ENCODE measurements around the gene APBA2. TPM values are rescaled to one million over a fixed set of nuclear protein-coding genes. Genes with fewer than 3 reads are reported as not detected.

The APBA2 gene
- total RNA-seq, 1 donor from 2014 or later = 4.2 TPM

DNA sequence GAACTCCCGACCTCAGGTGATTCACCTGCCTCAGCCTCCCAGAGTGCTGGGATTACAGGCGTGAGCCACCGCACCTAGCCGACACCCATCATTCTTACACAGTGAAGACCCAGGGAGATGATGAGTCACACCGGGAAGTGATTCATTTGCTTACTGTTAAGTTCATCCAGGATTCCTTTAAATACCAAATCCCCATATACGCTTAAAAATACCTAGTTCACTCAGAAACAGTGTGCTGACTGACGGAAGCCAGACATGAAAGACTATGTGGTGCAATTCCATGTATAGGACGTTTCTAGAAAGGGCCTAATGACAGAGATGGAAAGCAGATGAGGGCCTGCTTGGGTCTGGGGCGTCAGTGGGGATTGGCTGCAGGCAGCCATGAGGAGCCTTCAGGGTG lies 75.2 kb downstream of the APBA2 start:
- Histone ChIP-seq H3K27ac (ENCODE audit: low read depth, low read length) (no peak overlapping the region), H3K27me3 (ENCODE audit: control insufficient read depth in 3 of 3, insufficient read depth in 3 of 3, low read length in 3 of 3) (peaks cover 0 to 9% (median 2%) of the 10 kb centered on the region in 3 donors), H3K9me3 (ENCODE audit: control insufficient read depth in 3 of 3, low read length in 3 of 3) (peaks cover 0 to 2% (median 0%) of the 10 kb centered on the region in 3 donors), H3K9ac (ENCODE audit: low read depth in 1 of 3, low read length in 3 of 3) (no peak overlapping the region), H3K4me3 (ENCODE audit: low read length in 3 of 3) (no peak overlapping the region), H3K36me3 (ENCODE audit: control insufficient read depth in 3 of 3, insufficient read depth in 3 of 3, low read length in 3 of 3) (no peaks in the 10 kb centered on the region), H3K4me1 (ENCODE audit: control insufficient read depth in 3 of 3, insufficient read depth in 3 of 3, low read length in 3 of 3) (no peaks in the 10 kb centered on the region)

DNA sequence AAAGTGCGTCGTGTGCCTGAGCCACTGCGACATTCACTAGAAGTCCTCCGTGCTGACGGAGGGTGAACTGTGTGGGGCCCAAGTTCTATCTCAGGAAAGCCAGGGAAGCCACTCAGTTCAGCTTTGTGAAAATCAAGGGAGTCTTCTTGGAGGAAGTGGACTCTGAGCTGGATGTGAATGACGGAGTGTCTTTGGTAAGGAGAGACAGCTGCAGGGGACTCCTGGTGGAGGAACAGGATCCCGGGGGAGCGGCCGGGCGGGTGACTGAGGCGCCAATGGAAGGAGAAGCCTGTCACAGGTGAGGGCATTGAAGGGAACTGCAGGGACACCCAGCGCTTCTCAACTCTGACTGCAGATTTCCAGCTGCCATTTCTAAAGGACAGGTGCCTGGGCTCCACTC lies 75.6 kb downstream of the APBA2 start:
- Histone ChIP-seq H3K4me3 (ENCODE audit: low read length in 3 of 3) (no peak overlapping the region), H3K27ac (ENCODE audit: low read depth, low read length) (no peak overlapping the region), H3K9ac (ENCODE audit: low read depth in 1 of 3, low read length in 3 of 3) (no peak overlapping the region), H3K4me1 (ENCODE audit: control insufficient read depth in 3 of 3, insufficient read depth in 3 of 3, low read length in 3 of 3) (no peaks in the 10 kb centered on the region), H3K9me3 (ENCODE audit: control insufficient read depth in 3 of 3, low read length in 3 of 3) (peaks cover 0 to 2% (median 0%) of the 10 kb centered on the region in 3 donors), H3K27me3 (ENCODE audit: control insufficient read depth in 3 of 3, insufficient read depth in 3 of 3, low read length in 3 of 3) (peaks cover 0 to 5% (median 0%) of the 10 kb centered on the region in 3 donors), H3K36me3 (ENCODE audit: control insufficient read depth in 3 of 3, insufficient read depth in 3 of 3, low read length in 3 of 3) (no peaks in the 10 kb centered on the region)

DNA sequence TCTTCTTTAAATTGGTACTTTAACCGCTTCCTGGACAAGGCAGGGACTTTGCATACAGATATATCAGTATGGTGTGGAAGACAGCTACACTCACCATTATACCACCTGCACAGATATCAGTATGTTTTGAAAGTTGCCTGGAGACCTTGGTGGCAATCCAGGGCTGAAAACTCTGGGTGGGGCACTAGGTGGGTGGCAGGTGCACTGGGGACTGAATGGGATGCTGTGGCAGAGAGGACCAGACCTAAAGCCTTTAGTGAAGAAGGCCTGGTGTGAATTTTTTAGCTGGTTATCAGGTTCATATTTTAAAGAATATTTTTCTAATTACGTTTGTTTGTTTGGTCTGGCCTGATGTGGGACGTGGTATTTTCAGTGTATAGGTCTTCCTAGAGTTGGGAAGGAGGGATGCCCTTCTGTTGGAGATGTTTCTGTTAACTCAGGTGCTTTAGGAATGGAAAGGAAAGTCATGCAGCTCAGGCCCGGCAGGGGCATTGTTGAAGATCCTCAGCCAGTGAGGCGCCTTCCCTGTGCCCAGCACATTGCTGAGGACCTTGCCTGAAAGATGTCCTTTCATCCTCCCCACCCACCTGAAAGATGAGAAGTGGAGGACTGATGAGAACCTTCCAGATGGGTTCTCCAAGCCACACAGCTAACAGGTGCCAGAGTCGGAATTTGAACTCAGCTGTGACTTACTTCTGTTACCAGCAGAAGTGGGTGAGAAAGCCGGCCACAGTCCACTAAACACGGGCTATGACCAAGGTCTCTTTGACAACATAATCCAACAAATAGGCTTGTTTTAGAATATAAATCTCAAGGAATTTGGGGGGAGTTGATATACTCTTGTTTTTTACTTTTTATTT lies 77.3 kb downstream of the APBA2 start:
- no peaks in the 10 kb centered on the region for H3K4me1 ChIP-seq (ENCODE audit: control insufficient read depth in 3 of 3, insufficient read depth in 3 of 3, low read length in 3 of 3)
- no peaks in the 10 kb centered on the region for H3K9me3 ChIP-seq (ENCODE audit: control insufficient read depth in 3 of 3, low read length in 3 of 3)
- H3K27ac ChIP-seq (ENCODE audit: low read depth, low read length) = no peak overlapping the region
- H3K27me3 ChIP-seq (ENCODE audit: control insufficient read depth in 3 of 3, insufficient read depth in 3 of 3, low read length in 3 of 3) = no peaks in the 10 kb centered on the region
- H3K36me3 ChIP-seq (ENCODE audit: control insufficient read depth in 3 of 3, insufficient read depth in 3 of 3, low read length in 3 of 3) = no peaks in the 10 kb centered on the region
- H3K9ac ChIP-seq (ENCODE audit: low read depth in 1 of 3, low read length in 3 of 3) = no peak overlapping the region
- H3K4me3 ChIP-seq (ENCODE audit: low read length in 3 of 3) = no peak overlapping the region

GRCh38 chr15:28963711-28964081 lies 77.9 kb downstream of the APBA2 start:
- no peak overlapping the region for H3K4me3 ChIP-seq (ENCODE audit: low read length in 3 of 3)

GRCh38 chr15:28964098-28964497 lies 78.3 kb downstream of the APBA2 start:
- no peaks in the 10 kb centered on the region for H3K4me1 ChIP-seq (ENCODE audit: control insufficient read depth in 3 of 3, insufficient read depth in 3 of 3, low read length in 3 of 3)
- H3K4me3 ChIP-seq (ENCODE audit: low read length in 3 of 3) = no peak overlapping the region
- H3K27ac ChIP-seq (ENCODE audit: low read depth, low read length) = no peak overlapping the region

More at GRCh38 chr15:28963711-28964081, 77.9 kb downstream of the APBA2 start:
- no peaks in the 10 kb centered on the region for H3K36me3 ChIP-seq (ENCODE audit: control insufficient read depth in 3 of 3, insufficient read depth in 3 of 3, low read length in 3 of 3)
- no peaks in the 10 kb centered on the region for H3K9me3 ChIP-seq (ENCODE audit: control insufficient read depth in 3 of 3, low read length in 3 of 3)
- no peak overlapping the region for H3K9ac ChIP-seq (ENCODE audit: low read depth in 1 of 3, low read length in 3 of 3)
- no peaks in the 10 kb centered on the region for H3K4me1 ChIP-seq (ENCODE audit: control insufficient read depth in 3 of 3, insufficient read depth in 3 of 3, low read length in 3 of 3)
- H3K27me3 ChIP-seq (ENCODE audit: control insufficient read depth in 3 of 3, insufficient read depth in 3 of 3, low read length in 3 of 3) = peaks cover 0 to 5% (median 2%) of the 10 kb centered on the region in 3 donors
- no peak overlapping the region for H3K27ac ChIP-seq (ENCODE audit: low read depth, low read length)

GRCh38 chr15:28967066-28967465 lies 81.3 kb downstream of the APBA2 start:
- Histone ChIP-seq H3K9me3 (ENCODE audit: control insufficient read depth in 3 of 3, low read length in 3 of 3) (no peaks in the 10 kb centered on the region), H3K36me3 (ENCODE audit: control insufficient read depth in 3 of 3, insufficient read depth in 3 of 3, low read length in 3 of 3) (no peaks in the 10 kb centered on the region), H3K9ac (ENCODE audit: low read depth in 1 of 3, low read length in 3 of 3) (no peak overlapping the region), H3K4me3 (ENCODE audit: low read length in 3 of 3) (no peak overlapping the region), H3K27me3 (ENCODE audit: control insufficient read depth in 3 of 3, insufficient read depth in 3 of 3, low read length in 3 of 3) (peaks cover 6 to 14% (median 7%) of the 10 kb centered on the region in 3 donors), H3K27ac (ENCODE audit: low read depth, low read length) (no peak overlapping the region), H3K4me1 (ENCODE audit: control insufficient read depth in 3 of 3, insufficient read depth in 3 of 3, low read length in 3 of 3) (no peaks in the 10 kb centered on the region)

More at GRCh38 chr15:28964098-28964497, 78.3 kb downstream of the APBA2 start:
- Histone ChIP-seq H3K9me3 (ENCODE audit: control insufficient read depth in 3 of 3, low read length in 3 of 3) (no peaks in the 10 kb centered on the region), H3K36me3 (ENCODE audit: control insufficient read depth in 3 of 3, insufficient read depth in 3 of 3, low read length in 3 of 3) (no peaks in the 10 kb centered on the region), H3K9ac (ENCODE audit: low read depth in 1 of 3, low read length in 3 of 3) (no peak overlapping the region), H3K27me3 (ENCODE audit: control insufficient read depth in 3 of 3, insufficient read depth in 3 of 3, low read length in 3 of 3) (peaks cover 0 to 5% (median 2%) of the 10 kb centered on the region in 3 donors)

DNA sequence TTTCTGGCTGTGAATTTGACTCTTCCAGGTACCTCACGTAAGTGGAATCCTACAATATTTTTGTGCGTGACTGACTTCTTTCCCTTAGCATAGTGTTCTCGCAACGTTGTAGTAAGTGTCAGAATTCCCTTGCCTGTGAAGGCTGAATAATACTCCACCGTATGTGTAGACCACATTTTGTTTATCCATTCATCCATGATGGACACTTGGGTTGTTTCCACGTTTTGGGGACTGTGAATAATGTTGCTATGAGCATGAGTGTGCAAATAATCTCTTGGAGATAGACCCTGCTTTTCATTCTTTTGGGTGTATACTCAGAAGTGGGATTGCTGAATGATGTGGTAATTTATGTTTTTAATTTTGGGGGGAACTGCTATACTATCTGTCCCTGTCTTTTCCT lies 82.2 kb downstream of the APBA2 start:
- H3K4me3 ChIP-seq (ENCODE audit: low read length in 3 of 3) = no peak overlapping the region
- H3K4me1 ChIP-seq (ENCODE audit: control insufficient read depth in 3 of 3, insufficient read depth in 3 of 3, low read length in 3 of 3) = no peaks in the 10 kb centered on the region
- H3K27me3 ChIP-seq (ENCODE audit: control insufficient read depth in 3 of 3, insufficient read depth in 3 of 3, low read length in 3 of 3) = peaks cover 6 to 14% (median 7%) of the 10 kb centered on the region in 3 donors
- H3K27ac ChIP-seq (ENCODE audit: low read depth, low read length) = no peak overlapping the region
- H3K36me3 ChIP-seq (ENCODE audit: control insufficient read depth in 3 of 3, insufficient read depth in 3 of 3, low read length in 3 of 3) = no peaks in the 10 kb centered on the region
- H3K9me3 ChIP-seq (ENCODE audit: control insufficient read depth in 3 of 3, low read length in 3 of 3) = no peaks in the 10 kb centered on the region
- no peak overlapping the region for H3K9ac ChIP-seq (ENCODE audit: low read depth in 1 of 3, low read length in 3 of 3)

- Histone ChIP-seq H3K27ac (ENCODE audit: low read depth, low read length) (no peak overlapping the region), H3K9ac (ENCODE audit: low read depth in 1 of 3, low read length in 3 of 3) (no peak overlapping the region), H3K36me3 (ENCODE audit: control insufficient read depth in 3 of 3, insufficient read depth in 3 of 3, low read length in 3 of 3) (no peaks in the 10 kb centered on the region), H3K9me3 (ENCODE audit: control insufficient read depth in 3 of 3, low read length in 3 of 3) (no peaks in the 10 kb centered on the region), H3K4me1 (ENCODE audit: control insufficient read depth in 3 of 3, insufficient read depth in 3 of 3, low read length in 3 of 3) (no peaks in the 10 kb centered on the region), H3K27me3 (ENCODE audit: control insufficient read depth in 3 of 3, insufficient read depth in 3 of 3, low read length in 3 of 3) (peaks cover 6 to 14% (median 7%) of the 10 kb centered on the region in 3 donors), H3K4me3 (ENCODE audit: low read length in 3 of 3) (no peak overlapping the region)
These were observed 83.8 kb downstream of the APBA2 start for GRCh38 chr15:28969511-28970085.

- no peak overlapping the region for H3K4me3 ChIP-seq (ENCODE audit: low read length in 3 of 3)
- no peaks in the 10 kb centered on the region for H3K36me3 ChIP-seq (ENCODE audit: control insufficient read depth in 3 of 3, insufficient read depth in 3 of 3, low read length in 3 of 3)
- H3K27me3 ChIP-seq (ENCODE audit: control insufficient read depth in 3 of 3, insufficient read depth in 3 of 3, low read length in 3 of 3) = peaks cover 5 to 9% (median 6%) of the 10 kb centered on the region in 3 donors
- H3K4me1 ChIP-seq (ENCODE audit: control insufficient read depth in 3 of 3, insufficient read depth in 3 of 3, low read length in 3 of 3) = no peaks in the 10 kb centered on the region
- H3K9me3 ChIP-seq (ENCODE audit: control insufficient read depth in 3 of 3, low read length in 3 of 3) = no peaks in the 10 kb centered on the region
- H3K9ac ChIP-seq (ENCODE audit: low read depth in 1 of 3, low read length in 3 of 3) = no peak overlapping the region
- no peak overlapping the region for H3K27ac ChIP-seq (ENCODE audit: low read depth, low read length)
These were observed 88.4 kb downstream of the APBA2 start for GRCh38 chr15:28974142-28974541.

GRCh38 chr15:28975766-28976179 lies 90.0 kb downstream of the APBA2 start:
- Histone ChIP-seq H3K4me3 (ENCODE audit: low read length in 3 of 3) (no peak overlapping the region), H3K27ac (ENCODE audit: low read depth, low read length) (no peak overlapping the region), H3K9me3 (ENCODE audit: control insufficient read depth in 3 of 3, low read length in 3 of 3) (no peaks in the 10 kb centered on the region), H3K36me3 (ENCODE audit: control insufficient read depth in 3 of 3, insufficient read depth in 3 of 3, low read length in 3 of 3) (no peaks in the 10 kb centered on the region), H3K27me3 (ENCODE audit: control insufficient read depth in 3 of 3, insufficient read depth in 3 of 3, low read length in 3 of 3) (peaks cover under 1 to 2% (median 2%) of the 10 kb centered on the region in 3 donors), H3K4me1 (ENCODE audit: control insufficient read depth in 3 of 3, insufficient read depth in 3 of 3, low read length in 3 of 3) (no peaks in the 10 kb centered on the region), H3K9ac (ENCODE audit: low read depth in 1 of 3, low read length in 3 of 3) (no peak overlapping the region)
